H4 (cell line): ENCODE measurements around the gene UQCRC2. TPM values are rescaled to one million over a fixed set of nuclear protein-coding genes. Genes with fewer than 3 reads are reported as not detected.
A peak's percentile ranks its signal among the peaks of the same experiment; 100 is the strongest.
"Not testable (repeated sequence)": the region's sequence is repeated elsewhere in the genome, so short reads cannot be mapped to it uniquely, and the experiment has no call there.

Source experiments
- DNase-seq: peaks from one replicate; pipeline ENCODE4 v3.0.0-alpha.2; 2015; ENCODE audit warnings: low spot score
- total RNA-seq: library from RNA; depleted of rRNA; stranded (reverse); fragments of >200 nt; shearing (Covaris generic); gene quantifications from 2 replicates; pipeline ENCODE4 v1.2.3, GENCODE V29; 2014; rRNA removed

Gene UQCRC2
- 162 and 208 TPM in 2 replicates for total RNA-seq

- peak; percentile 87 for DNase-seq
Measured at GRCh38 chr16:21952793-21953540, at the start of gene UQCRC2. Gene UQCRC2, plus strand, starts transcription at chr16:21953361. Its CDS starts 63 bp downstream, at chr16:21953424.

GRCh38 chr16:21932650-21933049 is 20.5 kb upstream of the UQCRC2 start:
- DNase-seq, result not testable (repeated sequence)

GRCh38 chr16:21933316-21933715 is 19.8 kb upstream of the UQCRC2 start:
- DNase-seq, result not testable (repeated sequence)

- not testable (repeated sequence) for DNase-seq
Measured at GRCh38 chr16:21933790-21934189, 19.4 kb upstream of the UQCRC2 start.

GRCh38 chr16:21936216-21936615 is 16.9 kb upstream of the UQCRC2 start:
- not testable (repeated sequence) for DNase-seq

GRCh38 chr16:21937336-21937829 is 15.8 kb upstream of the UQCRC2 start:
- no peak for DNase-seq

- DNase-seq, result no peak
Measured at GRCh38 chr16:21940570-21940969, 12.6 kb upstream of the UQCRC2 start.

- no peak for DNase-seq
Measured at GRCh38 chr16:21943571-21943970, 9.6 kb upstream of the UQCRC2 start.

- DNase-seq, result no peak
Measured at GRCh38 chr16:21946889-21947635, 6.1 kb upstream of the UQCRC2 start.

GRCh38 chr16:21949713-21950260 is 3.4 kb upstream of the UQCRC2 start:
- no peak for DNase-seq

GRCh38 chr16:21950782-21951521 is 2.2 kb upstream of the UQCRC2 start:
- peak; percentile 27 for DNase-seq

- peak; percentile 57 for DNase-seq
Measured at GRCh38 chr16:21952040-21952792, 945 bp upstream of the UQCRC2 start.

GRCh38 chr16:21953541-21953902 is 361 bp downstream of the UQCRC2 start:
- DNase-seq, result no peak

- DNase-seq, result no peak
Measured at GRCh38 chr16:21957714-21958346, 4.7 kb downstream of the UQCRC2 start.

GRCh38 chr16:21959050-21959449 is 5.9 kb downstream of the UQCRC2 start:
- no peak for DNase-seq

- no peak for DNase-seq
Measured at GRCh38 chr16:21962475-21962874, 9.3 kb downstream of the UQCRC2 start.

- DNase-seq, result no peak
Measured at GRCh38 chr16:21963887-21964286, 10.7 kb downstream of the UQCRC2 start.

- DNase-seq, result no peak
Measured at GRCh38 chr16:21964353-21964752, 11.2 kb downstream of the UQCRC2 start.

GRCh38 chr16:21971856-21972255 is 18.7 kb downstream of the UQCRC2 start:
- DNase-seq, result no peak

GRCh38 chr16:21973945-21974344 is 20.8 kb downstream of the UQCRC2 start:
- DNase-seq, result no peak

GRCh38 chr16:21980032-21980431 is 26.9 kb downstream of the UQCRC2 start:
- DNase-seq, result no peak
